K562 (cell line): Measurements from ENCODE around the gene FIGLA. TPM values are rescaled to one million over a fixed set of nuclear protein-coding genes. Genes with fewer than 3 reads are reported as not detected.

Experiments used
- ATAC-seq: fragments of 200-7000 bp; cut with Tn5 transposase; 3 replicates; pipeline ENCODE4 v1.9.1; 2020; ENCODE audit warnings: moderate library complexity
- BruUV-seq: library from RNA; stranded (reverse); fragments of 400-500 nt; replicated peaks from 2 replicates; lab custom pipeline; 2021; lab: Mats Ljungman, UMichigan
- CTCF ChIA-PET: fragments of 300-600 bp; formaldehyde crosslinking; extraction: SDS; loops from one replicate; lab custom pipeline; 2021; ENCODE audit warnings: low intra/inter-chr PET ratio; lab: Yijun Ruan, JAX
- POLR2A ChIA-PET: fragments of 300-600, 350-650 bp; sonication (Branson Sonifier 250); formaldehyde crosslinking; extraction: SDS; loops from one replicate; lab custom pipeline; 2021; ENCODE audit warnings: antibody characterized with exemption, inconsistent platforms; lab: Yijun Ruan, JAX
- DNase-seq, 4 experiments: peaks; one replicate each; pipeline versions ENCODE4 v3.0.0 to v3.0.0-alpha.2; 2011 to 2018; ENCODE audit warnings: low spot score in 3 of 4, mixed read lengths in 3 of 4; ENCODE audit errors: extremely low read depth in 1 of 4
- FAIRE-seq: peaks from 2 replicates; lab custom pipeline; 2011; peaks lifted over from hg19 to GRCh38; lab: Jason Lieb, UNC
- H2AFZ ChIP-seq: 2 replicates; pipeline ENCODE4 v1.6.0; 2011; ENCODE audit warnings: low read depth, low read length, control low read depth, inconsistent platforms
- H3K27ac ChIP-seq: fragments of 200-600 bp; 3 replicates; pipeline ENCODE4 v1.8.0; 2011; ENCODE audit warnings: low read depth, mild to moderate bottlenecking, control low read depth, inconsistent platforms, low read length, moderate library complexity, mixed read lengths; ENCODE audit errors: extremely low read depth
- H3K27me3 ChIP-seq, 2 experiments: fragments of 300-600 bp in 1 of 2; 2 replicates in 1 of 2; 3 replicates in 1 of 2; pipeline versions ENCODE4 v1.6.0 to v1.8.0; 2011; ENCODE audit warnings: inconsistent platforms in 2 of 2, low read length in 2 of 2, mild to moderate bottlenecking in 1 of 2, mixed read lengths in 1 of 2, moderate library complexity in 1 of 2; ENCODE audit not compliant: control insufficient read depth in 2 of 2, insufficient read depth in 2 of 2
- H3K36me3 ChIP-seq: fragments of 300-600 bp; 3 replicates; pipeline ENCODE4 v1.8.0; 2011; ENCODE audit warnings: mild to moderate bottlenecking, low read length, inconsistent platforms; ENCODE audit not compliant: control insufficient read depth, insufficient read depth
- H3K4me1 ChIP-seq, 2 experiments: fragments of 200-600 bp in 1 of 2; replicated peaks in 1 of 2; 2 replicates in 1 of 2; 3 replicates in 1 of 2; pipeline versions ENCODE4 v1.5.1 to v1.8.0; 2011; ENCODE audit warnings: inconsistent platforms in 2 of 2, low read length in 2 of 2, mild to moderate bottlenecking in 1 of 2, mixed read lengths in 1 of 2, moderate library complexity in 1 of 2; ENCODE audit not compliant: control insufficient read depth in 2 of 2, insufficient read depth in 2 of 2
- H3K4me2 ChIP-seq: 2 replicates; pipeline ENCODE4 v1.6.1; 2011; ENCODE audit warnings: low read length, control low read depth, inconsistent platforms, mixed read lengths; ENCODE audit not compliant: insufficient read depth
- H3K4me3 ChIP-seq: fragments of 200-600 bp; sonication (generic), shearing (Covaris generic); 2 replicates; pipeline ENCODE4 v1.5.1; 2016; ENCODE audit warnings: control low read depth, inconsistent platforms
- H3K79me2 ChIP-seq: fragments of 200-600 bp; 3 replicates; pipeline ENCODE4 v1.8.0; 2011; ENCODE audit warnings: low read length, inconsistent platforms; ENCODE audit not compliant: control insufficient read depth, insufficient read depth
- H3K9ac ChIP-seq, 2 experiments: 2 replicates each; pipeline versions ENCODE4 v1.6.0 to v1.6.1; 2011; ENCODE audit warnings: low read depth in 2 of 2, low read length in 2 of 2, control low read depth in 1 of 2, inconsistent platforms in 1 of 2, mild to moderate bottlenecking in 1 of 2, mixed read lengths in 1 of 2; ENCODE audit not compliant: insufficient read depth in 1 of 2
- H3K9me1 ChIP-seq: one replicate; pipeline ENCODE4 v1.6.0; 2011; ENCODE audit warnings: inconsistent platforms, mild to moderate bottlenecking, low read length, moderate library complexity; ENCODE audit not compliant: control insufficient read depth, insufficient read depth
- H3K9me3 ChIP-seq: replicated peaks from 2 replicates; pipeline ENCODE4 v1.5.1; 2011; ENCODE audit warnings: low read depth, low read length, inconsistent platforms; ENCODE audit not compliant: control insufficient read depth, insufficient read depth
- H4K20me1 ChIP-seq: replicated peaks from 2 replicates; pipeline ENCODE4 v1.6.1; 2011; ENCODE audit warnings: low read length, inconsistent platforms, mixed read lengths; ENCODE audit not compliant: control insufficient read depth, insufficient read depth
- BCOR ChIP-seq: fragments of 450-650 bp; IDR thresholded peaks from 2 replicates; pipeline ENCODE4 v1.6.1; 2016
- BRF1 ChIP-seq: IDR thresholded peaks from 3 replicates; pipeline ENCODE4 v1.6.1; 2011; ENCODE audit warnings: borderline replicate concordance, mild to moderate bottlenecking; ENCODE audit not compliant: insufficient read length; ENCODE audit errors: extremely low read depth
- PCBP1 ChIP-seq: fragments of 200-400 bp; formaldehyde crosslinking; IDR thresholded peaks from 2 replicates; pipeline ENCODE4 v1.6.1; 2018; ENCODE audit warnings: mild to moderate bottlenecking, low read depth, low read length; ENCODE audit not compliant: poor library complexity, severe bottlenecking
- TAF1 ChIP-seq: IDR thresholded peaks from 2 replicates; pipeline ENCODE4 v1.6.1; 2011; ENCODE audit warnings: mild to moderate bottlenecking, low read length, moderate library complexity; ENCODE audit not compliant: insufficient read depth, control insufficient read depth, severe bottlenecking; ENCODE audit errors: extremely low read depth
- WHSC1 ChIP-seq: IDR thresholded peaks from one replicate; pipeline ENCODE4 v1.6.1; 2012; ENCODE audit warnings: low read length, control low read depth, inconsistent platforms
- YBX1 ChIP-seq: fragments of 450-650 bp; IDR thresholded peaks from 2 replicates; pipeline ENCODE4 v1.7.1; 2016; ENCODE audit warnings: mild to moderate bottlenecking
- ZNF134 ChIP-seq: fragments of 250-450 bp; sonication (Bioruptor Pico); conservative IDR thresholded peaks from 2 replicates; pipeline ENCODE4 v1.4.0; 2020
- ZNF217 ChIP-seq: sonication (generic); formaldehyde crosslinking; IDR thresholded peaks from 2 replicates; pipeline ENCODE4 v1.8.0; 2022; ENCODE audit warnings: mild to moderate bottlenecking, missing genetic modification reagents
- ZNF23 ChIP-seq: fragments of 250-450 bp; sonication (Bioruptor Pico); IDR thresholded peaks from 2 replicates; pipeline ENCODE4 v1.4.0; 2020; ENCODE audit warnings: mild to moderate bottlenecking
- ZNF253 ChIP-seq: fragments of 250-450 bp; sonication (Bioruptor Pico); conservative IDR thresholded peaks from 2 replicates; pipeline ENCODE4 v1.6.1; 2021; ENCODE audit warnings: mild to moderate bottlenecking
- WGBS: fragments of 100-300 bp; shearing (Covaris generic); methylation state at CpG from one replicate; pipeline ENCODE4 v1.1.6; 2016; ENCODE audit warnings: low coverage, mixed read lengths; ENCODE audit not compliant: insufficient coverage; ENCODE audit errors: missing lambda C conversion rate; 5-methylcytosine and 5-hydroxymethylcytosine counted together
- in situ Hi-C: fragments of 300-500 bp; cut with MboI; formaldehyde crosslinking; loops from 4 replicates; pipeline ENCODE4 v1.15.0; 2018; ENCODE audit warnings: inconsistent platforms, mixed read lengths
- intact Hi-C: fragments of 100-400 bp; cut with micrococcal nuclease; formaldehyde crosslinking; loops from 2 replicates; pipeline ENCODE4 v1.14.2; 2022
- polyA plus RNA-seq, 8 experiments: library from polyadenylated mRNA; depleted of rRNA in 4 of 8; stranded (reverse) in 5 of 8; unstranded in 3 of 8; fragments of >200 nt; fragmentation: Nextera tagmentation in 2 of 8; fragmentation: Illumina TruSeq in 1 of 8; extraction: Ambion mirVana in 2 of 8; extraction: Trizol in 1 of 8; gene quantifications; 2 replicates each; pipeline versions ENCODE4 v1.2.1 to v1.2.3, GENCODE V29; 2011 to 2014; ENCODE audit warnings: inconsistent platforms in 1 of 8, missing spikeins in 1 of 8
- total RNA-seq, 7 experiments: library from RNA; depleted of rRNA in 6 of 7; stranded (reverse); fragments of >200 nt in 6 of 7; fragmentation: Illumina TruSeq in 2 of 7; extraction: Trizol in 2 of 7; gene quantifications; 2 replicates each; pipeline versions ENCODE4 v1.2.1 to v1.2.3, GENCODE V29; 2011 to 2021; ENCODE audit warnings: low replicate concordance in 1 of 7
- TF ChIP-seq, protein P1 (sequence below): IDR thresholded peaks from 2 replicates; pipeline ENCODE4 v1.6.1; 2011; ENCODE audit warnings: borderline replicate concordance, low read depth, mild to moderate bottlenecking, moderate library complexity, low read length; ENCODE audit not compliant: insufficient read depth, poor library complexity, severe bottlenecking
- TF ChIP-seq, protein P2 (sequence below): sonication (generic); formaldehyde crosslinking; IDR thresholded peaks from 2 replicates; pipeline ENCODE4 v1.8.0; 2023; ENCODE audit warnings: mild to moderate bottlenecking, missing genetic modification reagents

The FIGLA gene
- total and polyA plus RNA-seq, 9 of the 15 experiments (the other 6 are each of a cell fraction or from before 2014, with no cell fraction given): not detected

DNA sequence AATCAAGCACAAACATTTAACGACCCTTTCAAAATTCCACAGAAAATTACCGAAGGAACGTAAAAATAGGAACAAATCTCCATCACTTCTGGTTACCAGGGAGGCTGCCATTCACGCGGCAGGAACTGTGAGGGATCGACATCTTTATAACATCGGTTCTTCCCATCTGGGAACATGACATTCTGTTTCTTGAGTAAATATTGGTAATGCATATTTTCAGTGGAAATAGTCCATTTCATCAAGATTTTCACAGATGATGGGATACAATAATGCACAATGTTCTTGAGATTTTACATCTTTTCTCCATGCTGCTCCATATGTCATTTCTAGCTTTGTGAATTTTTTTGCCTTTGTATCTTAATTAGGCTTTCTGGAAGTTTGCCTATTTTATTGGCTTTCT lies 32.5 kb downstream of the FIGLA start:
- WGBS: 87% methylated on average over 7 of the region's 7 CpGs
- Histone ChIP-seq H4K20me1 (no peaks in the 10 kb centered on the region), H3K9me1 (no peaks in the 10 kb centered on the region), H3K9ac (no peak overlapping the region), H3K79me2 (no peaks in the 10 kb centered on the region), H3K36me3 (no peaks in the 10 kb centered on the region), H3K4me3 (no peak overlapping the region), H3K27ac (no peak overlapping the region), H3K27me3 (no peaks in the 10 kb centered on the region), H3K9me3 (no peaks in the 10 kb centered on the region), H3K4me1 (peaks cover under 1 to 12% of the 10 kb centered on the region in 2 experiments; a peak in 3 of 5 replicates), H3K4me2 (no peak overlapping the region), H2AFZ (no peak overlapping the region)
- DNase-seq (no peak), ATAC-seq (no peak), FAIRE-seq (no peak)
- intact Hi-C loops (no loop called here), in situ Hi-C loops (no loop called here)
- TF ChIP-seq BRF1: no peak
- TF ChIP-seq ZNF253 (CRISPR knock-in tag): no peak
- TF ChIP-seq PCBP1: no peak
- no peak for TF ChIP-seq BCOR
- no peak for TF ChIP-seq TAF1
- no peak for TF ChIP-seq YBX1
- TF ChIP-seq ZNF134 (CRISPR knock-in tag): no peak
- ChIA-PET POLR2A (no interaction called here), CTCF (no interaction called here)
- BruUV-seq: no TSS peak

DNA sequence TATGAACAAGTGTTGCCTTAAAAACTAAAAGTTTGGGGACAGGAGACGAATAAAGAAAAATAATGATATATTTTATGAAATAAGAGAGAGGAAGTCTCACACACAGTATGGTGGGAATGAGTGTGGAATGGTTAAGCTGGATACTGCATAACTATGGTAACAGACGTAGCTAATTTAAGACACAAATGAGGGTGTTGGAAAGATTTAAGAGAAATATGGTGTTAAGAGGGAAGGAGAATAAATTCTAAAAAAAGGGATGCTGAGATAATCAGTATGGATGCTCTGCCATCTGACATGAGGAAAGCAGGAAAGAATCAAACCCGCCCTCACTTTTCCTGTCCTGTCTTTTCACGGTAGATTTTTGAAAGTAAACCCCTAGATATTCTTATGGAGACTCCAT lies 33.1 kb downstream of the FIGLA start:
- intact Hi-C loops (no loop called here), in situ Hi-C loops (no loop called here)
- ChIA-PET POLR2A (no interaction called here), CTCF (no interaction called here)
- Histone ChIP-seq H4K20me1 (no peaks in the 10 kb centered on the region), H3K9me1 (no peaks in the 10 kb centered on the region), H3K79me2 (no peaks in the 10 kb centered on the region), H3K9me3 (no peaks in the 10 kb centered on the region), H3K4me2 (no peak overlapping the region), H3K4me1 (peaks cover 7 to 18% of the 10 kb centered on the region in 2 experiments; a peak in 3 of 5 replicates), H3K27ac (no peak overlapping the region), H3K36me3 (no peaks in the 10 kb centered on the region), H3K4me3 (no peak overlapping the region), H3K9ac (no peak overlapping the region), H2AFZ (no peak overlapping the region), H3K27me3 (no peaks in the 10 kb centered on the region)
- 74% methylated on average over 4 of the region's 4 CpGs for WGBS
- ATAC-seq (no peak), FAIRE-seq (no peak), DNase-seq (no peak)
- BruUV-seq: no TSS peak
- TF ChIP-seq, protein P1, sequence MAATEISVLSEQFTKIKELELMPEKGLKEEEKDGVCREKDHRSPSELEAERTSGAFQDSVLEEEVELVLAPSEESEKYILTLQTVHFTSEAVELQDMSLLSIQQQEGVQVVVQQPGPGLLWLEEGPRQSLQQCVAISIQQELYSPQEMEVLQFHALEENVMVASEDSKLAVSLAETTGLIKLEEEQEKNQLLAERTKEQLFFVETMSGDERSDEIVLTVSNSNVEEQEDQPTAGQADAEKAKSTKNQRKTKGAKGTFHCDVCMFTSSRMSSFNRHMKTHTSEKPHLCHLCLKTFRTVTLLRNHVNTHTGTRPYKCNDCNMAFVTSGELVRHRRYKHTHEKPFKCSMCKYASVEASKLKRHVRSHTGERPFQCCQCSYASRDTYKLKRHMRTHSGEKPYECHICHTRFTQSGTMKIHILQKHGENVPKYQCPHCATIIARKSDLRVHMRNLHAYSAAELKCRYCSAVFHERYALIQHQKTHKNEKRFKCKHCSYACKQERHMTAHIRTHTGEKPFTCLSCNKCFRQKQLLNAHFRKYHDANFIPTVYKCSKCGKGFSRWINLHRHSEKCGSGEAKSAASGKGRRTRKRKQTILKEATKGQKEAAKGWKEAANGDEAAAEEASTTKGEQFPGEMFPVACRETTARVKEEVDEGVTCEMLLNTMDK: no peak
- TF ChIP-seq, protein P2, sequence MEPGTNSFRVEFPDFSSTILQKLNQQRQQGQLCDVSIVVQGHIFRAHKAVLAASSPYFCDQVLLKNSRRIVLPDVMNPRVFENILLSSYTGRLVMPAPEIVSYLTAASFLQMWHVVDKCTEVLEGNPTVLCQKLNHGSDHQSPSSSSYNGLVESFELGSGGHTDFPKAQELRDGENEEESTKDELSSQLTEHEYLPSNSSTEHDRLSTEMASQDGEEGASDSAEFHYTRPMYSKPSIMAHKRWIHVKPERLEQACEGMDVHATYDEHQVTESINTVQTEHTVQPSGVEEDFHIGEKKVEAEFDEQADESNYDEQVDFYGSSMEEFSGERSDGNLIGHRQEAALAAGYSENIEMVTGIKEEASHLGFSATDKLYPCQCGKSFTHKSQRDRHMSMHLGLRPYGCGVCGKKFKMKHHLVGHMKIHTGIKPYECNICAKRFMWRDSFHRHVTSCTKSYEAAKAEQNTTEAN (CRISPR knock-in tag): no peak
- TF ChIP-seq ZNF217 (CRISPR knock-in tag): no peak
- TF ChIP-seq WHSC1: no peak
- no peak for TF ChIP-seq ZNF23
